Measurements from ENCODE around the gene SMIM28.

Gene SMIM28

DNA sequence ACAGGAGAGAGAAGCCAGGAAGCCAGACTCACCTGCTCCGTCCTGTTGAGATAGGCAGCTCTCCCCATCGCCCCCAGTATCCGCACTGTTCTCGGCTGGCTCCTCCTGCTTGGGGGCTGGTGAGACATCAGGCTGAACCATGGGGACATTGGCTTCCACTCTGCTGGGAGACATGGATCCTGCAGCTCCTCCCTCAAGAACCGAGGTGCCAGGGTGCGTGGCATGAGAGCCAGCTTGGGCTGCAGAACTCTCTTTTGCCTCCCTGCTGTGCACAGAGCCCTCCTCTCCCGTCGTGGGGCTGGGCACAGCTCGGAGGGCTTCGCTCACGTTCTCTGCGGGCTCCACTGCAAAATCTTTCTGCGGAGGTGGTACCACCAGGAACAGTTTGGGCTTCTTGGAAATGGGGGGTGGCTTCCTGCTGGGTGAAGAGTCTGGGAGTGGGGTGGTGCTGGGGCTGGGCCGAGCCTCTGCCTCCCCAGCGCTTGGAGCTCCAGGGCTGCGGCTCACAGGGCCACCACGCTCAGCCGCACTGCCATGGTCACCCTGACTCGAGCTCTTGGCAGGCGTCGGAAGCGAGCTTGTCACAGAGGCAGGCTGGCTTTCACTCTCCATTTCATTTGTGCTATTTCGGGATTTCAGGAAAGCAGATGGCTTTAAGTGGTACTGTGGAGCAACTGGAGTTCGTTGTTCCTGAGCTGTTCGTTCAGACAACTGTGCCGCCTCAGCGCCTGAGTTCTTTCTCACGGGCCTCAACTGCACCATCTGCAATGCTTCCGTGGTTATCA, 52.8 kb downstream of the SMIM28 start:
- DNase-seq (ENCODE audit: low spot score) = no peak

DNA sequence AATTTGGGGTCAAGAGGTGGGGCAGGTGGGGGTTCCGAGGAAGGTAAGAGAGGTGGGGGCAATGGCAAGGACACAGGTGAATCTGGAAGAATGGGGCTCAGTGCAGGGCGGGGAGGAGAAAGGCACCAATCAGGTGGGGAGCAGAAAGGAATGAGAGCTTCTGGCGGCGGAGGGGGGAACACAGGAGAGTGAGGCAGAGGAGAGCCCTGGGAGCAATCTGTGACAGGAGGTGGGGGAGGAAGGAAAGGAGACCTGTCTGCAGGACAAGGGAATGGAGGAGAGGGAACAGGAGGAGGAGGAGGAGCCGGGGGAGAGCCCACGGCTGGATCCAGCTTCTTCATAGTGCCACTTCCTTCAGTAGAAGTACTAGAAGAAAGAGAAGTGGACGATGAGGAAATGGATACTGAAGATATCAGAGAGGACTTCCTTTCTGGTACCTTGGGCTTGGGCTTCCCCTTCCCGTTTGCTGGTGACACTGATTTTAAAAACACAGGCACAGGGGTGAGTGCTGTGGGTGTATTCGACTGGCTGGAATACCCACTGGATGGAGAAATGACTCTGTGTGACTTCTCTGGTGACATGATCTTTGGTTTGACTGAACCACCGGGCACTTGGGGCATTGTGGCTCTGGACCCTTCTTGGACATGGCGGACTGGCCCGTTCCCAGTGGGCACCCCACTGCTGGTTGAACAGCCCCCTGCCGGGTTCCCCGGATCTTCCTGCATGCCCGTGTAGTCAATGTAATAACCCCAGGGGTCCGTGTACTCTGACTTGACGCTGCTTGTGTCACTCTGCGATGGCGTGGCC, 53.8 kb downstream of the SMIM28 start:
- no peak for DNase-seq (ENCODE audit: low spot score)

DNA sequence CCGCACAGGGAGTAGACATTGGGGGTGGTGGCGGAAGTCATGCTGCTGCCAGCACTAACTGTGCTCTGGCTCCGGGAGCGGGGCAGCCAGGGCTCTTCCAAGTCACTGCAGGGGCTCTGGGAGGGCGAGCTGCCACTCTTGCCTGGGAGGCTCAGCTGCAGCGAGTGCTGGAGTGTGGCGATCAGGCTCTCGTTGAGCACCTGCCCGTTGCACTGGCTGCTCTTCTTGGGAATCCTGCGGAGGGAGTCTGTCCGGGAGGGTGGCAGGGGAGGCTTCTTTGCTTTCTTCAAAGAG, 54.3 kb downstream of the SMIM28 start:
- DNase-seq (ENCODE audit: low spot score) = no peak
